PFSK-1 (cell line): ENCODE measurements around the gene CEBPG.

Experiments used
- FOXP2 ChIP-seq: optimal IDR thresholded peaks from 2 replicates; pipeline ENCODE3; 2011; ENCODE audit warnings: borderline replicate concordance, control low read depth, inconsistent platforms; ENCODE audit not compliant: insufficient read depth; ENCODE audit errors: extremely low read length, extremely low read depth
- POLR2AphosphoS5 ChIP-seq: IDR thresholded peaks from 2 replicates; pipeline ENCODE4 v1.6.1; 2012; ENCODE audit warnings: low read depth, mild to moderate bottlenecking, control low read depth, low read length, moderate library complexity
- TAF1 ChIP-seq: IDR thresholded peaks from 2 replicates; pipeline ENCODE4 v1.6.1; 2012; ENCODE audit warnings: low read length, control low read depth, borderline replicate concordance; ENCODE audit not compliant: insufficient read depth
- TF ChIP-seq, protein P1 (sequence below), 2 experiments: IDR thresholded peaks; 2 replicates each; pipeline versions ENCODE4 v1.6.1 to v1.8.0; 2011 to 2012; ENCODE audit warnings: low read depth in 2 of 2, low read length in 2 of 2, control low read depth in 1 of 2, inconsistent platforms in 1 of 2, mild to moderate bottlenecking in 1 of 2, moderate library complexity in 1 of 2; ENCODE audit not compliant: insufficient read depth in 1 of 2

DNA sequence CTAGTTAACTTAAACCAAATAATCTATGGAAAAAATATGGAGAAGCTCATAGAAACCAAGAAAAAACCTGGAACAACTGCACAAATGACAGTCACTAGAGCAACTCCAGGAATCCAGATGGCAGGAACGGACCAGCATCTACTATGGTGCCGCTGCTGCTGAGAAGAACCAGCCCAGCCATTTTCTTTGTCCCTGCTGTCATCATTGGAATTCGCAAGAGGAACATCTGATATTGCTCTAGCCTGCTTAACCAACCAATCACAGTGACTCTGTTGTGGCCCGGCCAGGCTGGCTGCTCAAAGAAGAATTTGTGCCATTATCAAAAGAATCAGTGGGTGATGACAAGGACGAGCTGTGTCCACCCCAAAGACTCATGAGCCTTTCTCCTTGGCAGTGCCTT, 38.1 kb upstream of the CEBPG start:
- TF ChIP-seq TAF1 (no peak), POLR2AphosphoS5 (no peak), FOXP2 (no peak)
- TF ChIP-seq, protein P1, sequence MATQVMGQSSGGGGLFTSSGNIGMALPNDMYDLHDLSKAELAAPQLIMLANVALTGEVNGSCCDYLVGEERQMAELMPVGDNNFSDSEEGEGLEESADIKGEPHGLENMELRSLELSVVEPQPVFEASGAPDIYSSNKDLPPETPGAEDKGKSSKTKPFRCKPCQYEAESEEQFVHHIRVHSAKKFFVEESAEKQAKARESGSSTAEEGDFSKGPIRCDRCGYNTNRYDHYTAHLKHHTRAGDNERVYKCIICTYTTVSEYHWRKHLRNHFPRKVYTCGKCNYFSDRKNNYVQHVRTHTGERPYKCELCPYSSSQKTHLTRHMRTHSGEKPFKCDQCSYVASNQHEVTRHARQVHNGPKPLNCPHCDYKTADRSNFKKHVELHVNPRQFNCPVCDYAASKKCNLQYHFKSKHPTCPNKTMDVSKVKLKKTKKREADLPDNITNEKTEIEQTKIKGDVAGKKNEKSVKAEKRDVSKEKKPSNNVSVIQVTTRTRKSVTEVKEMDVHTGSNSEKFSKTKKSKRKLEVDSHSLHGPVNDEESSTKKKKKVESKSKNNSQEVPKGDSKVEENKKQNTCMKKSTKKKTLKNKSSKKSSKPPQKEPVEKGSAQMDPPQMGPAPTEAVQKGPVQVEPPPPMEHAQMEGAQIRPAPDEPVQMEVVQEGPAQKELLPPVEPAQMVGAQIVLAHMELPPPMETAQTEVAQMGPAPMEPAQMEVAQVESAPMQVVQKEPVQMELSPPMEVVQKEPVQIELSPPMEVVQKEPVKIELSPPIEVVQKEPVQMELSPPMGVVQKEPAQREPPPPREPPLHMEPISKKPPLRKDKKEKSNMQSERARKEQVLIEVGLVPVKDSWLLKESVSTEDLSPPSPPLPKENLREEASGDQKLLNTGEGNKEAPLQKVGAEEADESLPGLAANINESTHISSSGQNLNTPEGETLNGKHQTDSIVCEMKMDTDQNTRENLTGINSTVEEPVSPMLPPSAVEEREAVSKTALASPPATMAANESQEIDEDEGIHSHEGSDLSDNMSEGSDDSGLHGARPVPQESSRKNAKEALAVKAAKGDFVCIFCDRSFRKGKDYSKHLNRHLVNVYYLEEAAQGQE (IDR thresholded peaks at IDR 0.05; ENCODE audit: insufficient read depth in 1 of 2, low read depth in 2 of 2, low read length in 2 of 2), result no peak
